AG04449 (cell line): ENCODE measurements around the gene ZNF609.
"Not testable (repeated sequence)": the region's sequence is repeated elsewhere in the genome, so short reads cannot be mapped to it uniquely, and the experiment has no call there.

Experiments used
- CTCF ChIA-PET: fragments of 350-600 bp; formaldehyde crosslinking; extraction: SDS; loops from one replicate; lab custom pipeline; 2021; ENCODE audit warnings: antibody characterized with exemption; lab: Yijun Ruan, JAX
- POLR2A ChIA-PET: fragments of 400-600, 350-600 bp; formaldehyde crosslinking; extraction: SDS; loops from one replicate; lab custom pipeline; 2020; ENCODE audit warnings: antibody characterized with exemption, inconsistent platforms; lab: Yijun Ruan, JAX
- DNase-seq: peaks from one replicate; pipeline ENCODE4 v3.0.0-alpha.2; 2010; ENCODE audit warnings: low read depth, low spot score
- H3K4me3 ChIP-seq: 2 replicates; pipeline ENCODE4 v1.5.1; 2011; ENCODE audit warnings: low read depth, mild to moderate bottlenecking, control low read depth, low read length
- CTCF ChIP-seq: IDR thresholded peaks from one replicate; pipeline ENCODE4 v1.5.1; 2011; ENCODE audit warnings: mild to moderate bottlenecking, moderate library complexity, low read length, control low read depth, inconsistent platforms; ENCODE audit not compliant: insufficient read depth; ENCODE audit errors: missing control alignments

The ZNF609 gene

GRCh38 chr15:64582202-64582601, 121.8 kb downstream of the ZNF609 start:
- H3K4me3 ChIP-seq: no peak overlapping the region
- DNase-seq: no peak
- ChIA-PET POLR2A (no interaction called here), CTCF (no interaction called here)
- no peak for TF ChIP-seq CTCF

- no peak for DNase-seq
- ChIA-PET CTCF (no interaction called here), POLR2A (no interaction called here)
- H3K4me3 ChIP-seq: no peak overlapping the region
- TF ChIP-seq CTCF: no peak
These were observed 123.1 kb downstream of the ZNF609 start for GRCh38 chr15:64583519-64583918.

DNA sequence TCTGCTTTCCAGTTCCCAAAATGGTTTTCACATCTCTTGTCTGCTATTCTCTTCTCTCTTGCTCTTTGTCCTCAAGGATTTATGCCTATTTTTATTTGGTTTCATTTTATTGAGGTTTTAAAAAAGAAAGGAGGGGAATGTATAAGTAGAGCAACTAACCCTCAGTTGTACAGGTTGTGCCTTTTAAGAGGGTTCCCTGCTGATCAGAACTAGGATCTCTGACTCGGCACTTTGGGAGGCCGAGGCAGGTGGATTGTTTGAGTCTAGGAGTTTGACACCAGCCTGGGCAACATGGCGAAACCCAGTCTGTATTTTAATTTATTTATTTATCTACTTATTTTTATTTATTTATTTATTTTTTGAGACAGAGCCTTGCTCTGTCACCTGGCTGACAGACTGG, 123.6 kb downstream of the ZNF609 start:
- DNase-seq: no peak
- ChIA-PET POLR2A (no interaction called here), CTCF (no interaction called here)
- TF ChIP-seq CTCF: no peak
- H3K4me3 ChIP-seq: no peak overlapping the region

DNA sequence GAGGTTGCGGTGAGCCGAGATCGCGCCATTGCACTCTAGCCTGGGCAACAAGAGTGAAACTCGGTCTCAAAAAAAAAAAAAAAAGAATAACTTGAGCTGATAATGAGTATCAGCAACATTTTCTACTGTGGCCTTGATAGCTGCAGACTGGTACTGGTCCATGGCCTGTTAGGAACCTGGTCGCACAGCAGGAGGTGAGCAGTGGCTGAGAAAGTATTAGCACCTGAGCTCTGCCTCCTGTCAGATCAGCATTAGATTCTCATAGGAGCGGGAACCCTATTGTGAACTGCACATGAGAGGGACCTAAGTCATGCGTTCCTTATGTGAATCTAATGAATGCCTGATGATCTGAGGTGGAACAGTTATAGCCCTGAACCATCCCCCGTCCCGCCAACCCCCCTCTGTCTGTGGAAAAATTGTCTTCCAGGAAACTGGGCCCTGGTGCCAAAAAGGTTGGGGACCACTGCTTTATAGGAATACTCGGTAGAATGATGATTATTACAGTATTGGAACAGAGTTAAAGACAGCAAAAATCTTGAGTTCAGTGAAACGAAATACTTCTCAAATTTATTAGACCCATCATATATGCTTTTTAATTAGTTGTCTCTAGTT, 126.0 kb downstream of the ZNF609 start:
- POLR2A ChIA-PET: no interaction called here
- H3K4me3 ChIP-seq: no peak overlapping the region
- DNase-seq: no peak

GRCh38 chr15:64586984-64587383, 126.6 kb downstream of the ZNF609 start:
- H3K4me3 ChIP-seq: no peak overlapping the region
- CTCF ChIA-PET: interaction anchor here (1.2 kb wide), 1 partner anchor 196 kb away, joined by 3 read pairs; no protein-coding TSS in a partner anchor
- POLR2A ChIA-PET: no interaction called here
- TF ChIP-seq CTCF: no peak
- DNase-seq: no peak

More for the DNA sequence above, 126.0 kb downstream of the ZNF609 start:
- CTCF ChIA-PET: interaction anchor here (1.2 kb wide), 1 partner anchor 196 kb away, joined by 3 read pairs; no protein-coding TSS in a partner anchor
- TF ChIP-seq CTCF: no peak

DNA sequence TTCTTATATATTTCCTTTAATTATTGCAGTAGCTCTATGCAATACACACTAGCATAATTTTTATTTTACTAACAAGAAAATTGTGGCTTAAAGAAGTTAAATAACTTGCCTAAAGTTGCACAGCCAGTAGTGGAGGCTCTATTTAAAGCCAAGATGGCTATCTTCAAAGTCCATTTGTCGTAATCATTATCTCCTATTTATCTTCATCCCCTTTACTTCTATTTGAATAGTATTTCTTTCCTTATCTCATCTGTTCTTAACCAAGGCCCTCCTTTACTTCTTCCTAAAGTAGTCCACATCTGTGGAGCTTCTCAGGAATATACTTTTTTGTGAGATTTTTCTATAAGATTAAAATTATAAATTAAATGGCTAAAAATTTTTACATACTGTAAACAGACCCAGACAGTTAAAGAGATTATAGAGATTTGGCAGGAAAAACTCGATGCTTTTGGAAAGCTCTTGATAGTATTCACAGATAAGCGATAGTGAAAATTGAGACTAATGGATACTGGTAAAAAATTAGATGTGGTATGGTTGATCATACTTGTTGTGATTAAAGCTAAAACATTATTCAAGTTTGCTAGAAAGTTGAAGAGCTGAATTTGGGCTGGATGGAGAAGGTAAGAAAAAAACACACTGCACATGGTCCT, 129.2 kb downstream of the ZNF609 start:
- DNase-seq: no peak
- POLR2A ChIA-PET: interaction anchor here (1.0 kb wide), 1 partner anchor 129 kb away, joined by 3 read pairs; the partner anchor contains the start of gene ZNF609
- TF ChIP-seq CTCF: no peak
- no peak overlapping the region for H3K4me3 ChIP-seq
- CTCF ChIA-PET: interaction anchor here (1.0 to 1.1 kb wide), 2 partner anchors 19 to 26 kb away, joined by 3 read pairs; no protein-coding TSS in a partner anchor

DNA sequence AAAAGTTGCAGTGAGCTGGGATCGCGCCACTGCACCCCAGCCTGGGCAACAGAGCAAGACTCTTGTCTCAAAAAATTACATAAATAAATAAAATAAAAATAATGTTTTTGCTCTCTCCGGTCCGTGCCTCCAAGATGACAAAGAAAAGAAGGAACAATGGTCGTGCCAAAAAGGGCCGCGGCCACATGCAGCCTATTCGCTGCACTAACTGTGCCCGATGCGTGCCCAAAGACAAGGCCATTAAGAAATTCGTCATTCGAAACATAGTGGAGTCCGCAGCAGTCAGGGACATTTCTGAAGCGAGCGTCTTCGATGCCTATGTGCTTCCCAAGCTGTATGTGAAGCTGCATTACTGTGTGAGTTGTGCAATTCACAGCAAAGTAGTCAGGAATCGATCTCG, 132.5 kb downstream of the ZNF609 start:
- H3K4me3 ChIP-seq, DNase-seq, POLR2A ChIA-PET: not testable (repeated sequence)
- CTCF ChIA-PET: interaction anchor here (0.6 kb wide), 1 partner anchor 46 kb away, joined by 3 read pairs; no protein-coding TSS in a partner anchor
